Measurements from ENCODE around the gene PLD3.
"Not testable (repeated sequence)": the region's sequence is repeated elsewhere in the genome, so short reads cannot be mapped to it uniquely, and the experiment has no call there.

Gene PLD3

DNA sequence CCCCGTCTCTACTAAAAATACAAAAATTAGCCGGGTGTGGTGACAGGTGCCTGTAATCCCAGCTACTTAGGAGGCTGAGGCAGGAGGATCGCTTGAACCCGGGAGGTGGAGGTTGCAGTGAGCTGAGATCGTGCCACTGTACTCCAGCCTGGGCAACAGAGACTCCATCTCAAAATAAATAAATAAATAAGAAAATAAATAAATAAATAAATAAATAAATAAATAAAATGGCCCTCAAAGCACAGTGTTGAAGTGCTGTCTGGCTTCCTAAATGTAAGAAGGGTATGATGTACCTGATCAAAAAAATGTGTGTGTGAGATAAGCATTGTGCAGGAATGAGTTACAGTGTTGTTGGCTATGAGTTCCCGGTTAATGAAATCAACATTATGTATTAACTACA lies 15.4 kb upstream of the PLD3 start:
- not testable (repeated sequence) for DNase-seq (ENCODE audit: low read depth in 2 of 2)

DNA sequence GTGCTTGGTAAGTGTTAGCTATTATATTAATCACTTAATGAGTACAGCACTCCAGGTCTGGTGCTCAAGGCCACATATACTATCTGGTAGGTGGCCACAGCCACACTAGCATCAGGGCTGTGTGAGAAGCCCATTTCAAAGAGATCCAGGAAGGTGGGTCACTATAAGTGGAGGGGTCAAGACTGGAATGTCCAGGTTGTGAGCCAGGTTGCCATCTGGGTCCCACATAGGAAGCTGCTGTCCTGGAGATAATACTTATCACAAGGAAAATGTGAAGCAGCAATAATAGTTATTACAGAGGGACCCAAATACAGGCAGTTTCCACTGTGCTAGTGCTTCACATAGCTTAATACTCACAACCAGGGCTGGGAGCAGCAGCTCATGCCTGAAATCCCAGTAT lies 13.4 kb upstream of the PLD3 start:
- no peak for DNase-seq (ENCODE audit: low read depth in 2 of 2)

DNA sequence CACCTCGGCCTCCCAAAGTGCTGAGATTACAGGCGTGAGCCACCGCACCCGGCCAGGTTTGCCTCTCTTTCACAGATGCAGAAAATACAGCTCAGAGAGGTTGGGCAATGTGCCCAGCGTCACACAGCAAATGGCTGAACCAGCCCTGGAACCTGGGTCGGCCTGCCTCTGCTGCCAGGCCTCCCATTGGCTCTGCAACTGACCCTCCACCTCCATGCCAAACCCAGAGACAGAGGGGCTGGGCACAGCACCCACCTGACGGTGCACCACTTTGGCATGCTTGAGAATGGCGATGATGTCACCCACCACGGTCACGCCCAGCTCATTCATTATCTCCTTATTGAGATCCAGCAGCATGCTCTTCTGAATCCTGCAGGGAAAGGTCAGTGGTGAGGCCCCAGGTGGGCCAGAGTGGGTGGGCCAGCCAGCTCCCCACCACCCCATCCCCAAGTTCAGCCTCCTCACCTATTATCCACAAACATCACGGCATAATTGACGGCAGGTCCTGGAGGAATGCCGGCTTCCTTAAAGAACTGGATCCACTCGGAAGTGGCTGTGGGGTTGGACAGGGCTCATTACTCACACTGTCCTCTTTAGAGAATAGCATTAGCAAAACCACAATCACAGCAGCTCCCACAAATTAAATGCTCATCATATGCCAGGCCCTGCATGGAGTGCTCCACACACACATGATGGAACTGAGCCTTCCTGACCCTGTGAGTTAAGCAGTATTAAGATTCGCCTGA lies 12.5 kb upstream of the PLD3 start:
- no peak for DNase-seq (ENCODE audit: low read depth in 2 of 2)

DNA sequence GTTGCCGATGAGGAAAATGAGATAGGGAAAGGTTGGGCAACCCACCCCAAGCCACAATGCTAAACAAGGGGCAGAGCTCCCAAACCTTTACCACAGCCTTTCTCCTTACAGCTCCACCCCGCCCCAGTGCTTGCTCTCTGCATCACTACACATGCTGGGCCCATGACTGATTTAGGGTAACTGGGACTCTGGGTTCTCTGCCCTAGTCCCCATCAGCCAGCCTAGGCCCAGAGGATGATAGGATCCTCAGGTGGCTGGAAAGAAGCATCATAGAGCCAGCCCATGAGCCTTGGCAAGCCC lies 11.9 kb upstream of the PLD3 start:
- no peak for DNase-seq (ENCODE audit: low read depth in 2 of 2)

DNA sequence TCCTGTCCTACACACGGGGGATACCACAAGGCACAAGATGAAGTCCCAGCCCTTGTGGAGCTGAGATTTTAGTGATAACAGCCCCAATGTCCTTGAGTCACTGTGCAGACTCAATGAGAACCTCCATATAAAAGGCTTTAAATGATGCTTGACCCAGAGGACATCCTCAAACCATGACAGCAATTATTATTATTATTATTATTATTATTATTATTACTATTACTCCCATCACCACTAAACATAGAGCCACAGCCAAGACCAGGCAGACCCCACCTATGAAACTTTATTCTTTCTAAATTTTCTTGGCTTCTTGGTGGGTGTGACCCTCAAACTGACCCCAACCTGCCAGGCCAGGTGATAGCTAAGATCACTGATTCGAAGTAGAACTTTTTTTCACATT lies 11.4 kb upstream of the PLD3 start:
- DNase-seq (ENCODE audit: low read depth in 2 of 2) = no peak

DNA sequence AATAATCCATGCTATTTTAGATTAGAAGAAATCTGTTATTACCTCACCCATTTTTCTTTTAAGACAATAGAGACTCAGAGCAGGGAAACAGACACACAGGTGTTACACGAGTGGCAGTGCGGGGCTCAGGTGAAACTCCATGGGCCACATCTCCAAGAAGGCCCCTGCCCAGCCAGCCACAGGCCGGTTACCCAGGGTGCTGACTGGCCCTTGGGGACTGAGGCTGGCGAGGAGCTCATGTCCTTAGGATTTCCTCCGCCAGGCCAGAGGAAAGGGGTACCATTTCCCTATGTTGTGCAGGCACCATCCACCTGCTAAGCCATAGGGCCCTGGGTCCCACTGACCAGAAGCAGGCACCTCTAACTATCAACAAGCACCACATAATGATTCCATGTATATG lies 10.9 kb upstream of the PLD3 start:
- DNase-seq (ENCODE audit: low read depth in 2 of 2) = no peak

DNA sequence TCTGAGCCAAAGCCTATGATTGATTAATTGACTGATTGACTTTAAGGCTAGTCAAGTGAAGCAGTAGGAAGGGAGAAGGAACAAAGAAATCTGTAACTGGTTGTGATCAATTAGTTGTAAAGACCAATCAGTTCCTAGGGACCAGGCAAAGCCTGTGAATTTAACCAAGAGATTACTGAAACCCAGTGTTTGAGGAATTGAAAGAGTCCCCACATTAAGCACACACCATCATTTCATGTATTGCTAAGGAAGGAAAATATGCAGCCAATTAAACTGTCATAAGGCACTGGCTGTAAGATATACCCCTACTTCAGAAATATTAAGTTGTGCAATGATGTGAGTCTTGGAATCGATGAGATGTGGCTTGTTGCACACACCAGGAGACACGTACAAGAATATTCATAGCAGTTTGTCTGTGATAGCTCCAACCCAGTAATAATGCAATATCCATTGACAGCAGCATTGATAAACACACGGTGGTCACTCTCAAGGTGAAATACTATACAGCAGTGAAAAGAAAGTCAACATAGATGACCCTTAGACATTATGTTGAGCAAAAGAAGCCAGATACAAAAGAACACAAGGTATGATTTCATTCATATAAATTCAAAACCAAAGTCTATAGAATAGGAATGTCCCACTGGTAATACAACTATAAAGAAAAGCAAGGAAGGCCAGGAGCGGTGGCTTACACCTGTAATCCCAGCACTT lies 9.3 kb upstream of the PLD3 start:
- DNase-seq (ENCODE audit: low read depth in 2 of 2) = no peak

DNA sequence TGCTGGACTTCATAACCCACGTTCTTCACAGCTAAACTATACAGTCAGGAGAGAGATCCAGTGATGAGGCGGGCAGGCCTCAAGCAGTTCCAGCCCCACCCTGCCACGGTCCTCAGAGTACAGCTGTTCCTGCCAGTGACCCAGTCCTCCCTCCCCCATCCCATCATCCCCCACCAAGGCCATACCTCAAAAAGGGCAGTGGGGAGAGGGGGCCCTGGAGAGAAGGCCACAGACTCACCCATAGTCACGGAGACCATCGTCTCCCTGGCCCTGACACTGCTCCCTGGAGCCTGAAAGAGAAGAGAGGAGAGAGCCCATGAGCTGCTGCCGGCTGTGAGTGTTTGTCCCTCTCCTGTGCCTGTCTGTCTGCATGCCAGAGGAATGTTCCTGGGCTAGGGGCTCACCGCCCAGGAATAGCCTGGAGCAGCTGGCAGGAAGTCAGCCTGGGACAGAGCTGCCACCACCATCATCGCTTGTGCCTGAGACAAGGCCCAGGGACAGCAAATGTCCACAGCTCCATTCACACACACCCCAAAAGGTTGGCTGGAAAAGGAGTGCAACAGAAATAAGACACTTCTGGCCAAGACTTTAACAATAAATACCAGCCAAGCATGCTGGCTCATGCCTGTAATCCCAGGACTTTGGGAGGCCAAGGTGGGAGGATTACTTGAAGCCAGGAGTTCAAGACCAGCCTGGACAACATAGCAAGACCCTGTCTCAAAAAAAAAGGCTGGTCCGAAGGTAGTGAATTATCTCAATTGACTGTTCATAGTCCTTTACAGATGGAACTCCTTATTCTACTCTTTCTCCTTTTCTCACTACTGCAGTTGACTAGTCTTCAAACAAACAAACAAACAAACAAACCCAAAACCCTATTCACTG lies 6.7 kb upstream of the PLD3 start:
- DNase-seq (ENCODE audit: low read depth in 2 of 2) = no peak

DNA sequence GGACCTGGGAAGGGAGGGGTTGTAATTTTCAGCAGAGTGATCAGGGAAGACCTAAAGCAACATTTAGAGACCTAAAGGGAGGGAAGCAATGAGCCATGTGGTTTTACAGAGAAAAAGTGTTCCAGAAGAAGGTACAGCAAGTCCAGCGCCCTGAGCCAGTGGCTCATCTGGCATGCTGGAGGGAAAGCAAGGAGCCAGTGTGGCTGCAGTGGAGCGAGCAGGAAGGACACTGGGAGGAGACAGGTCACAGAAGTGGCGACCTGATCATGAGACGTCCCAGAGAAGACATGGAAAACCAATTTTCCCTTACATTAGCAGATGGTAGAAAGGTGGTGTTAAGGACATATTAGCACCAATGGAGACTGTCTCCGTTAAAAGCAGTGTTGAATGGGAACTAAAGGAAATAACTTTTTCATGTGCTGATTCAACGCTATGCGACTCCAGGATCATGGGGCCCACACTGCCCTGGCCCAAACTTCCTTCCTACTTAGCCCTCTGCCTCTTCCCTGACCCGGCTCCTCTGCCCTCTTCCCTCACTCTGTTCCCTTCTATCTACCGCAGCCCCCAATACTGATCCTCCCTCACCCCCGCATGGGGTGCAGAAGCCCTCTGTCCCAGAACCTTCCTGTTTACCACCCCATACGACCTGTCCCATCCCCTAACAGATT lies 5.7 kb upstream of the PLD3 start:
- no peak for DNase-seq (ENCODE audit: low read depth in 2 of 2)

DNA sequence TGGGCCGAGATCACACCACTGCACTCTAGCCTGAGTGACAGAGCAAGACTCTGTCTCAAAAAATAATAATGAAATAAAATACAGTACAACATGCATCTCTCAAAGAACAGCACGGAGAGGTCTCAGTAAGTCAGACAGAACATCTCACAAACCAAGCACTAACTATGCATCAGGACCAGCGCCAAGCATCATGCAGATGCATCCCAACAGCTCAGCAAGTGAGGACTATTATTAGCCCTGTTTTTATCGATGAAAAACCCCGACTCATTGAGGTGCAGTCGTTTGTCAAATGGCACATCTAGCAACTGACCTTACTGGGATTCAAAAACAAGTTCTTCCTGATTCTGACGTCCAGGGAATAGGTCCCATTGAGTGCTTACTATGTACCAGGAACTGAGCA lies 4.1 kb upstream of the PLD3 start:
- DNase-seq (ENCODE audit: low read depth in 2 of 2) = no peak

DNA sequence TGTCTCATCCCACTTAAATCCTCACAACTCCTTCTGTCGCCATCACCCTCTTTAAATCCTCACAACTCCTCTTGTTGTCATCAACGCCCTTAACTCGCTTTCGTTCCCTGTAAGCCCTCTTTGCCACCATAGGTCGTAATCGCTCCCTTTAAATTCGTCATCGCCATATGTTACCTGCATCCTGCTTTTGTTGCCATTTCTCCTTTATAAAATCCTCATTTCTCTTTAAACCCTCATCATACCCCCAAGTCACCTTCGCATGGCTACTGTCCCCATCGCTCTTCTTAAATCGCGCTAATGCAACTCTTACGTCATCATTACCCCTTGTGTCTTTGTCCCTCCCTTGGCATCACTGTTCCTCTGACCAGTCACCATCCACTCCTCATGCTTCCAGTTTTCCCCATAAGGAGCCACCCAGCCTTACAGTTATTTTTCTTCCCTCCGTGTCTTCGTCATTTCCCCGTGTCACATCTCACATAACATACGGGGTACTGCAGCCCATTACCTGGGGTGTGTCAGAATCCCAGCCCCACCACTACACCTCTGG lies 539 bp downstream of the PLD3 start:
- DNase-seq (ENCODE audit: low read depth in 2 of 2) = no peak

DNA sequence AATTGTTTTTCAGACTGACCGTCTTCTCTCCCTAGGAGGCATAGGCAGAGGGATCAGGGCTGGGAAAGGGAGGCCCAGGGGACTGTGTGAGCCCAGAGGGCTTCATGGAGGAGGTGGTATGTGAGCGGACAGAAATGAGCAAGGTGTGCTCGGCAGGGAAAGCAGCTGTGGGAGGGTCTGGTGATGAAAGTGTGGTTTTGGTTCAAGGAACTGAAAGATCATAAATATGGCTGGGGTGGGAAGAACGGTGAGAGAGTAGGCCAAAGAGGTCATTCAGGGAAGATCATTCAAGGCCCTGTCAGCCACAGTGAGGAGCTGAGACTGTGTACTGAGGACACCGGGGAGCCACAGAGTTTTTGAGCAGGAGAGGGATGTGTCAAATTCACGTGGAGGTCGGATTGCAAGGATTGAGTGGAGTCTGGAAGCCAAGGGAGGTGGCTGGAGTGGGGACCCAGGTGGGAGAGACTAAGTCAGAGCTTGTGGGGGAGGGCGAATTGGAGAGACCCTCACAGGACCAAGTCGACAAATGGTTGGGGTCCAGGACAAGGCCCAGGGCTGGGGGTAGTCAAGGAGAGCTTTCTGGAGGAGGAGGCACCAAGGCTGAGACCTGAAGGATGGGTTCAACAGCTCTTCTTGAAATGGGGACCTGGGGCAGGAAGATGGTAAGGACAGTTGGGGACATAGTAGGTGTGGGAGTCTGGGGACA lies 7.6 kb downstream of the PLD3 start:
- DNase-seq (ENCODE audit: low read depth in 2 of 2) = no peak

DNA sequence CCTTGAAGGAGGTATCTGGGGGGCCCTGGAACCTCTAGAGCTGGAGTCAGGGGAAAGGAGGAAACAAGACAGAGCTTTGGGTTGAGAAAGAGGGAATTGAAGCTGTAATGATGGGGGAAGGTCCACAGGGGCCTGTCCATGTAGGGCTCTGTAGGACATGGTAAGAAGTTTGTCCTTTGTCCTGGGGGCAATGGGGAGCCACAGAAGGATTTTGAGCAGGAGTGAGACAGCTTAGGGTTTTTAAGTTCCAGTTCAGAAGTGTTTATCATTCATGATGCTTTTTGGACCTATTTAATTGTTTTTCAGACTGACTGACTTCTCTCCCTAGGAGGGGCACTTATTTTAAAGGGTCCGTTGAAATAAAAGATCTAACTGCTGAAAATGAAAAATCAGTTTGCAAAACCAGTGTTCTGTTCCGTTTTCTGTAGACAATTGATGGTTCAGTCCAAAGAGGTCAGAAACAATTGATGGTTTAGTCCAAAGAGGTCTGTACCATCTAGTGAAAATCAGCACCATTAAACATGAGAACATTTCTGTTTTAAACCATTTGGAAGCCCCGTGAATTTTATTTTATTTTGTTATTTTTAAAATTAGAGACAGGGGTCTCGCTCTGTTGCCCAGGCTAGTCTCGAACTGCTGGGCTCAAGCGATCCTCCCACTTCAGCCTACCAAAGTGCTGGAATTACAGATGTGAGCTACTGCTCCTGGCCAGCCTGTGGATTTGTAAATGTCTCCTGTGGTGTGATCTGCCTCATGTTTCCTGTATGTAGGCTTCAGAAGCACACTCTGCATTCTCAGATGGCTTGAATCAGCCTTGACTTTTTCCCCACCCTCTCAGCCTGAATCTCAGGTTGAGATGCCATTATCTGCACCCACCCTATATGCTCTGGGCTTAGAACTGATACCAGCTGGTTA lies 8.4 kb downstream of the PLD3 start:
- DNase-seq (ENCODE audit: low read depth in 2 of 2) = no peak

DNA sequence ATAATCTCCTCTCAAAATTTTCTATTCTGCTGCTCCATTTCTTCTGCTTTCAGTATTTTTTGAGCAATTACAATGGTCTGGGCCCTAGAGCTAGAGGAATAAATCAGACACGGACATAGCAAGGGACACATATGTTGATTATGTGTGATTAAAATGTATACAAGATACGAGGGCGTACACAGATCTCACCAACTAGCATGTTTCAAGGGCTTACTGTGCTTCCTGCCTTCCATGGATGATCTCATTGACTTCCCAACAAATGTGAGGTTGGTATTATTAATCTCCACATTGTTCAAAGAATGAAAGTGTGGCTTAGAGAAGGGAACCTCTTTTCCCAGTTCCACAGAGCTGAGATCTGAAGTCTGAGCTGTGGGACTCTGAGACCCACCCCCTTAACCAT lies 9.1 kb downstream of the PLD3 start:
- DNase-seq (ENCODE audit: low read depth in 2 of 2) = no peak

DNA sequence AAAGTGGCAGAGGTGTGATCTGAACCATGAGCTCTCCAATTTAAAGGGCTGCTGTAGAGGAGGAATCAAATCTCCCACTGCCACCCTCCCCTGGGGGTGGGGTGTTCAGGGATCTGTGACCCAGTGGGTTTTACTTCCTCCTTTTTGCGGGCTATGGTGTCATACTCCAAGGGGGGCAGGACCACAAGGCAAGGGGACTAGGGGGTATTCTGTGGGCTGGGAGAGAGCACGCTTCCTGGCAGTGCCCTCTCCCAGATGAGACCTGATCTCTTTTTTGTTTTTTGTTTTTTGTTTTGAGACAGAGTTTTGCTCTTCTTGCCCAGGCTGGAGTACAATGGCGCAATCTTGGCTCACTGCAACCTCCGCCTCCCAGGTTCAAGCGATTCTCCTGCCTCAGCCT lies 10.3 kb downstream of the PLD3 start:
- DNase-seq (ENCODE audit: low read depth in 2 of 2) = no peak

DNA sequence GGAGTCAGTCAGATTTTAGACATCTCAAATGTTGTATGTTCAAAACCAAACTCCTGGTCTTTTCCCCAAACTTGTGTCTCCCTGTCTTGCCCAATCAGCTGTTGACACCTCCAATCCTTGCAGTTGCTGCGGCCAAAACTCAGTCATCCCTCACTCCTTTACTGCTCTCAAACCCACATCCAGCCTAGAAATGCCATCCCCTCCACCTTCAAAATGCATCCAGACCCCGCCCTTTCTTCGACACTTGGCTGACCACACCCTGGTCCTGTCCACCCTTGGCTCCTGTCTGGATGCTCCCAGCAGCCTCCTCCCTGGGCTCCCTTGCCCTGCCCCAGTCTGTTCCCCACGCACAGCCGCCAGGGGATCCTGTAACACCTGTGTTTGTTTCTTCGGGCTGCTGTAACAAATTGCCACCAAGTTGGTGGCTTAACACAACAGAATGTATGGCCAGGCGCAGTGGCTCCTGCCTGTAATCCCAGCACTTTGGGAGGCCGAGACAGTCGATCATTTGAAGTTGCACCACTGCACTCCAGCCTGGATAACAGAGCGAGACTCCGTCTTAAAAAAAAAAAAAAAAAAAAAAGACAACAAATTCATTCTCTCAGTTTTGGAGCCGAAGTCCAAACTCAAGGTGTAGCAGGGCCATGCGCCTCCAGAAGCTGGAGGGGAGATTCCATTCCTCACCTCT lies 11.7 kb downstream of the PLD3 start:
- DNase-seq (ENCODE audit: low read depth in 2 of 2) = no peak

DNA sequence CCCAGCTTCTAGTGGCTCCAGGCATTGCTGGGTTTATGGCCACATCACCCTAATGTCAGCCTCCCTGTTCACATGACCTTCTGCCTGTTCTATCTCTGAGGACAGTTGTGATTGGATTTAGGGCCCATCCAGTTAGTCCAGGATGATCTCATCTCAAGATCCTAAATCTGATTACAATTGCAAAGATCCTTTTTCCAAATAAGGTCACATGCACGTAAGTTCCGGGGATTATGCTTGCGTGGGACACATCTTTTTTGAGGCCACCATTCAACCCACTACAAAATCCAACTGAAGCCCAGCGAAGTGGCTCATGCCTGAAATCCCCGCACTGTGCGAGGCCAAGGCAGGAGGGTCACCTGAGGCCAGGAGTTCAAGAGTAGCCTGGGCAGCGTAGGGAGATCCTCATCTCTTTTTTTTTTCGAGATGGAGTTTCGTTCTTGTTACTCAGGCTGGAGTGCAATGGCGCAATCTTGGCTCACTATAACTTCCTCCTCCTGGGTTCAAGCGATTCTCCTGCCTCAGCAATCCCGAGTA lies 12.3 kb downstream of the PLD3 start:
- no peak for DNase-seq (ENCODE audit: low read depth in 2 of 2)

DNA sequence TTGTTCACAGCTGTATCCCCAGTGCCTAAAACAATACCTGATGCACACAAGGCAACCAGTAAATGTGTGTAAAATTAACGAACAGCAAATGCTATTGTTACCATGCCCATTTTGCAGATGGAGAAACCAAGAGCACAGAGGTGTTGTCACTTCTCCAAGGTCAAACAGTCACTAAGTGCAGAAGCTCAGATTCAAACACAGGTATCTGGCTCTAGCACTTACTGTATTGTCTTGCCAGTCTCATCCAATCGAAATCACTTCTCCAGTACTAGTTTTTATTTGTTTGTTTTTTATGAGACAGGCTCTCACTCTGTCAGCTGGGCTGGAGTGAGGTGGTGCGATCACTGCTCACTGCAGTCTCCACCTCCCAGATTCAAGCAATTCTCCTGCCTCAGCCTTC lies 13.7 kb downstream of the PLD3 start:
- DNase-seq (ENCODE audit: low read depth in 2 of 2) = no peak

DNA sequence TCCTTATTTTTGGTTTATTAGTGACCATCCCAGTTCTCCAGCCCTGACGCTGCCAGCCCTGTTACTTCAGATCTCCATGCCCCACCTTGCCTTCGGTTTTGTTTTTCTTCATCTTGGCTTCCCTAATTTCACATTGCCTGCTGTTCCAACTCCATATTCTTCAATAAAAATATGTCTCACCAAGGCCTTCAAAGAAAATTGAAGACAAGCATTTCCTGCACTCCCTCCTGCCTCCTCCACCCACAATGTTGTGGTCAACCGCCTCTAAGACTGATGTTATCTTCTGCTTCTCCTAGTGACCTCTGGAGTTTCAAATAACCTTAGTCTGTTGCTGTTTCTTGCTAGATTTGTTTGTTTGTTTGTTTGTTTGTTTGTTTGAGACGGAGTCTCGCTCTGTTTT lies 14.6 kb downstream of the PLD3 start:
- no peak for DNase-seq (ENCODE audit: low read depth in 2 of 2)

Measured in stimulated activated CD8-positive, alpha-beta memory T cell treated with anti-CD3 and anti-CD28 coated beads, Interleukin-2, amount 100 ng/mL, for 1 hour (primary cell).